Erythroblast (primary cell): ENCODE measurements around the gene IL1RAP.

Experiments used
- GATA1 ChIP-seq: IDR thresholded peaks from 2 replicates; pipeline ENCODE4 v1.6.1; 2011; ENCODE audit warnings: low read depth, mild to moderate bottlenecking, control low read depth, low read length, moderate library complexity
- POLR2A ChIP-seq: IDR thresholded peaks from 2 replicates; pipeline ENCODE4 v1.6.1; 2011; ENCODE audit warnings: mild to moderate bottlenecking, low read length

DNA sequence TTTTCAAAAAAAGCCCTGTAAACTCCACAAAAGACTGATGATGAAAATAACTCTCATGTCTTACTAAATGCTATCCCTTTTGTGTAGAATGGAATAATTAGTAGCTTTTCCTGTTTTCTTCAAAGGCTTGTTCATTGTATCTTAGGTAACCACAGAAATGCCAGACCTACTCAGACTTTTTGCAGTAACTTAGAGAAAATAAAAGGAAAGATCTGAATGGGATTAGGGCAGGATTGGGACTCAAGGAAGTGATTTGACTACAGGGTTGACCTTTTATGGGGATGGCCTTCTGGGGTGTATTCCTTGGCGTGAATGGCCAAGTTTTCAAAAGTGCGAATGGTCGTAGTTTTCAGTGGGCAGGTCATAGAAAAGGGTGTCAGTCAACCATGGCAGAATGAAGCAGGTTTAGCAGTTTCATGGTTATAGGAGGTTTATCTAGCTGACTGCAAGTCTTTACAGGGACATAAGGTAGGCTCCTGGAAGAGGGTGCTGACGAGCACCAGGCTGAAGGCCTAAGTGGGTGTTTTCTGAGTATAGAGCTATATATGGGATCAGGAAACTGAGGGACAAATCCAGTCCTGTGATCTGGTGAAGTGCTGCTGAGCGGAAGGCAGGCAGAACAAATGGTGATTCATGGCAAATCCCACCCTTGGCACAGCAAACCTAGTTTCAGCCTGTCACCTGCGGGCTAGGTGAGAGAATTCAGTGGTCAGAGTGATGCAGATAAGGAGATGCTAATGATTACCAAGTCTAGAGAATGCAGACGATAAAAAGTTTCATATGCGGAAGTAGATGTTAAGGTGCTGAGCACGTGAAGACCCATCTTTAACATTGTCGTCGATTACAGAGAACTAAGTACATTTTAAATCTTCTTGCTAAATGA is 46.4 kb downstream of the IL1RAP start:
- TF ChIP-seq POLR2A (no peak), GATA1 (no peak)
